ENCODE data around the gene IGF1R.

Gene IGF1R

GRCh38 chr15:98775498-98776230, 127.3 kb downstream of the IGF1R start:
- no peaks in the 10 kb centered on the region for H3K27me3 ChIP-seq (ENCODE audit: insufficient read depth, poor library complexity, severe bottlenecking)
- TF ChIP-seq SPI1 (IDR thresholded peaks at IDR 0.05; ENCODE audit: borderline replicate concordance, low read depth) = no peak
- no peak overlapping the region for H3K4me3 ChIP-seq (replicated peaks; ENCODE audit: insufficient read depth, low read length)
- peak overlapping the region; percentile 62 for H3K27ac ChIP-seq (replicated peaks)
- DNase-seq (ENCODE audit: low read depth in 1 of 2, low spot score in 1 of 2) = no peak

GRCh38 chr15:98776607-98777281, 128.4 kb downstream of the IGF1R start:
- Histone ChIP-seq H3K27me3 (ENCODE audit: insufficient read depth, poor library complexity, severe bottlenecking) (no peaks in the 10 kb centered on the region), H3K27ac (replicated peaks) (peak overlapping the region; percentile 62), H3K4me3 (replicated peaks; ENCODE audit: insufficient read depth, low read length) (no peak overlapping the region)
- TF ChIP-seq POLR2AphosphoS5 (IDR thresholded peaks at IDR 0.05; ENCODE audit: low read depth) = peak; percentile 57; the same call in 1 of the 2 replicates
- no peak for TF ChIP-seq SPI1 (IDR thresholded peaks at IDR 0.05; ENCODE audit: borderline replicate concordance, low read depth)
- no peak for TF ChIP-seq REST (IDR thresholded peaks at IDR 0.05; ENCODE audit: insufficient replicate concordance, low read depth)
- no peak for TF ChIP-seq GABPA (IDR thresholded peaks at IDR 0.05; ENCODE audit: low read depth)
- DNase-seq (ENCODE audit: low read depth in 1 of 2, low spot score in 1 of 2) = peak in 1 of 2 experiments; percentile 85

- H3K27ac ChIP-seq (replicated peaks) = peak overlapping the region; percentile 62
- no peak overlapping the region for H3K4me3 ChIP-seq (replicated peaks; ENCODE audit: insufficient read depth, low read length)
- no peaks in the 10 kb centered on the region for H3K27me3 ChIP-seq (ENCODE audit: insufficient read depth, poor library complexity, severe bottlenecking)
- TF ChIP-seq CTCF (IDR thresholded peaks at IDR 0.05; ENCODE audit: insufficient read depth, low read length) (no peak), REST (IDR thresholded peaks at IDR 0.05; ENCODE audit: insufficient replicate concordance, low read depth) (peak; percentile 34)
- no peak for DNase-seq (ENCODE audit: low read depth in 1 of 2, low spot score in 1 of 2)
Measured at GRCh38 chr15:98777426-98777825, 129.1 kb downstream of the IGF1R start.

GRCh38 chr15:98778263-98778959, 130.1 kb downstream of the IGF1R start:
- H3K27me3 ChIP-seq (ENCODE audit: insufficient read depth, poor library complexity, severe bottlenecking) = no peaks in the 10 kb centered on the region
- 0 out of 2 replicates have a peak overlapping the region, but pooled peaks have one; percentile 3 for H3K27ac ChIP-seq (replicated peaks)
- no peak for TF ChIP-seq CTCF (IDR thresholded peaks at IDR 0.05; ENCODE audit: insufficient read depth, low read length)
- no peak for TF ChIP-seq REST (IDR thresholded peaks at IDR 0.05; ENCODE audit: insufficient replicate concordance, low read depth)
- TF ChIP-seq GABPA (IDR thresholded peaks at IDR 0.05; ENCODE audit: low read depth) = no peak
- TF ChIP-seq SPI1 (IDR thresholded peaks at IDR 0.05; ENCODE audit: borderline replicate concordance, low read depth) = no peak
- TF ChIP-seq POLR2AphosphoS5 (IDR thresholded peaks at IDR 0.05; ENCODE audit: low read depth) = no peak
- H3K4me3 ChIP-seq (replicated peaks; ENCODE audit: insufficient read depth, low read length) = no peak overlapping the region
- DNase-seq (ENCODE audit: low read depth in 1 of 2, low spot score in 1 of 2) = no peak
